ENCODE data around the gene GRIFIN.

Gene GRIFIN

GRCh38 chr7:2476298-2476697, at the start of gene GRIFIN:
Gene GRIFIN, minus strand, starts transcription at chr7:2476398. Its CDS starts 15 bp downstream, at chr7:2476383.
- DNase-seq (ENCODE audit: low spot score): no peak

- DNase-seq (ENCODE audit: low spot score): no peak
Measured at GRCh38 chr7:2524808-2525657, 48.8 kb upstream of the GRIFIN start.

GRCh38 chr7:2523941-2524807, 48.0 kb upstream of the GRIFIN start:
- peak; percentile 51 for DNase-seq (ENCODE audit: low spot score)

GRCh38 chr7:2523461-2523936, 47.3 kb upstream of the GRIFIN start:
- DNase-seq (ENCODE audit: low spot score): no peak

DNA sequence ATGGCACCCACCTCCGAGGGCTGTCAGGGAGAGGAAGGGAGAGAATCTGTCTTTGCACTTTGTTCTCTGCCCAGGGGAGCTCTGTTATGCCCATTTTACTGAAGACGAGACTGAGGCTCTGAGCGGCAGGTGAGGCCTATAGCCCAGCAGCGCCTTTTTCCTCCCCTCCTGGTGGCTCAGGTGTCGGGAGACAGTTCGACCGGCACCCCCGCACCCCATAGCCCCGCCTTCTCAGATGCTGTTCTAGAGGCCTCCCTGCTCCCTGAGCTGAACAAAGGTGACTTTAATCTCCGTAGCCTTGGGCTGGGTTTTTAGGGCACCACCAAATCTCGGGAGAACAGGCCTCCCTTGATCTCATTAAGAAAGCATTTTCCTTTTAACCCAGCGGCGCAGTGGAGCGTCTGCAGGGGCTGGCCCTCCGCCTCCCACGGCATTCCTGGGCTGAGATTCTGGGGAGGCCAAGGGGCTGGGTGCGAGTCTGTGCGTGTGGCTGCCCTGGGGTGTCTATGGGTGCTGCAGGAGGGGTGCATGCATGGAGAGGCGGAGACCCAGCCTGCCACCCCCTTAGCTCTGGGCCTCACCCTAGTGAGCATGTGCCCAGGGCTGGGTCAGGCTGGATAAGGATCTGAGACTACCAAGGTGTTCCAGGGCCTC, 46.7 kb upstream of the GRIFIN start:
- DNase-seq (ENCODE audit: low spot score): no peak

GRCh38 chr7:2521952-2522591, 45.9 kb upstream of the GRIFIN start:
- no peak for DNase-seq (ENCODE audit: low spot score)

DNA sequence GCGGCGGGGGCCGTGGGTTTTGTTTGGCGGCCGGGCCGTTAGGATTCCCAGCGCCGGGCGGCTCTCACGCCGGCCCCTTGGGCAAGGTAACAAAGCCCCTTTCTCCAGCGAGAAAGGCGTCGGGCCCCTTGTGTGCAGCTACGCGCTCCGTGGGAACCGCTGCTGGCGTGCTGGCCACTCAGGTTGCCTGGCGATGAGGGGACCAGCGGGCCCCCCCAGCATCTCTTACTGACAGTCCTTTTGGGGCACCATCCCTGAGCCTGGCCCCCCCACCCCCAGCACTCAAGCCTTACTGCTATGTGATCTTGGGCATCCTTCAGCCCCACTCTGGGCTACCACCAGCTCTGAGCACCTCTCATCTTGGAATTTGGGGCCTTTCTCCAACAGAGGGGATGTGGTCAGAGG, 45.1 kb upstream of the GRIFIN start:
- DNase-seq (ENCODE audit: low spot score): no peak

GRCh38 chr7:2520761-2521290, 44.6 kb upstream of the GRIFIN start:
- DNase-seq (ENCODE audit: low spot score): no peak

DNA sequence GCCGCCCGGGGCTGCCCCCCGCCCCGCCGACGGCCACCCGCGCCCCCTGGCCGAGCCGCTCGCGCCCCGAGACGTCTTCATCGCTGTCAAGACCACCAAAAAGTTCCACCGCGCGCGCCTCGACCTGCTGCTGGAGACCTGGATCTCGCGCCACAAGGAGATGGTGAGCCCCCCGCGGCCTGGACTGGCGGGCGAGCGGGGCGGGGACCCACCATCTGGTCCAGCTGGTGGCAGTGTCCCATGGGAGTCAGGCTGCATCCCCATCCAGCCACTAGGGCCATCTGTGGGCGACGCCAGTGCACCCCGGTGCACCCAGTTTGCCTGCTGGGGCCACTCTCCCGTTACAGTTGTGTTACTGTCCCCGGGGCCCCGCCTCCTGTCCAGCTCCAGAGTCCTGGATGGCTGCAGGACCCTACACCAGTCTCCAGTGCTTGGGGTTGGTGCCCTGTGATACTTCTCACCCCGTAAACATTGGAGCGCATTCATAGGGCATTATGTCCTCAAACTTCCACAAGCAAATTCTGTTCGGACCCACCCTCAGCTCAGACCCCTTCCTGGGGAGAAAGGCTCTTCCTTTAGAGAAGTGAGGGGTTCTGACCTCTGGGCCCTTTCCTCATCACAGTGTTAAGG, 44.0 kb upstream of the GRIFIN start:
- DNase-seq (ENCODE audit: low spot score): no peak

GRCh38 chr7:2519119-2519930, 43.1 kb upstream of the GRIFIN start, which contains the start of gene LFNG:
Gene LFNG, plus strand, starts transcription at chr7:2519774. Its CDS starts 88 bp downstream, at chr7:2519862.
- DNase-seq (ENCODE audit: low spot score): peak; percentile 87

GRCh38 chr7:2518737-2519118, 42.5 kb upstream of the GRIFIN start:
- DNase-seq (ENCODE audit: low spot score): no peak

DNA sequence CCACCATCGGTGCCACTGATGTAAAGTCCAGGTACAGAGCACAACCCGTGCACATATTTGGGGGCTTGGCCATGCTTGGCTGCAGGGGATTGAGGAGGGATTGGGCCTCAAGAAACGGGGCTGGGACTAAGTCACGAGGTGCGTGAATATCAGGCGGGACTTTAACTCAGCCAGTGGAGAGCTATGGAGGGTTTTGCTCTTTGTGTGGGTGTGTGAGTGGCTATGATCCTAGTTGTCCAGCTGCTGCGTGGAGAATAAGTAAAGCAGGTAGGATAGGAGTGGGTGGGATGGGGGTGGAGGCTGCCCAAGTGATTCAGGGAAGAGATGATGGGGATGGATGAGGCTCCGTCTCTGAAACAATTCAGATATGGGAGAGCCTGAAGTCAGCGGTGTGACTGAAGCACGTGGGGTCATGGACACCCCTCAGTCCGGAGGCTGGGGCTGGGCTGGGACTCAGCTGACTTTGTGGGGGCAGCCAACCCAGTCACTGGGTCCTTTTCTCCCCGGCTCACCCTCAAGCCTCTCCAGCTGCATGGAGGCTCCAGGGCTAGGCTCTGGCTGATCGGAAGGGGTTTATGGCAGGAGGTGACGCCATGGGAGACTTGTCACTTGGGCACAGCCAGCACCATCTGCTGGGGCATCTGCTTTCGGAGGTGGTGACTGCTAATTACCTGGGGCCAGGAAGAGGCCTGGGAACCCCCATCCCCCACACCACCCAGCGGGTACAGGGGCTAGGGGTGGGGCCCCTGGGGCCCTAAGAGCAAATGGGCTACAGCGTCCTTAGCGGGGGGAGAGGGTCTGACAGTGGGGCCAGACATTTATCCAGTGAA, 41.7 kb upstream of the GRIFIN start:
- DNase-seq (ENCODE audit: low spot score): peak; percentile 85

GRCh38 chr7:2517026-2517425, 40.8 kb upstream of the GRIFIN start:
- no peak for DNase-seq (ENCODE audit: low spot score)

GRCh38 chr7:2516194-2516555, 40.0 kb upstream of the GRIFIN start:
- no peak for DNase-seq (ENCODE audit: low spot score)

DNA sequence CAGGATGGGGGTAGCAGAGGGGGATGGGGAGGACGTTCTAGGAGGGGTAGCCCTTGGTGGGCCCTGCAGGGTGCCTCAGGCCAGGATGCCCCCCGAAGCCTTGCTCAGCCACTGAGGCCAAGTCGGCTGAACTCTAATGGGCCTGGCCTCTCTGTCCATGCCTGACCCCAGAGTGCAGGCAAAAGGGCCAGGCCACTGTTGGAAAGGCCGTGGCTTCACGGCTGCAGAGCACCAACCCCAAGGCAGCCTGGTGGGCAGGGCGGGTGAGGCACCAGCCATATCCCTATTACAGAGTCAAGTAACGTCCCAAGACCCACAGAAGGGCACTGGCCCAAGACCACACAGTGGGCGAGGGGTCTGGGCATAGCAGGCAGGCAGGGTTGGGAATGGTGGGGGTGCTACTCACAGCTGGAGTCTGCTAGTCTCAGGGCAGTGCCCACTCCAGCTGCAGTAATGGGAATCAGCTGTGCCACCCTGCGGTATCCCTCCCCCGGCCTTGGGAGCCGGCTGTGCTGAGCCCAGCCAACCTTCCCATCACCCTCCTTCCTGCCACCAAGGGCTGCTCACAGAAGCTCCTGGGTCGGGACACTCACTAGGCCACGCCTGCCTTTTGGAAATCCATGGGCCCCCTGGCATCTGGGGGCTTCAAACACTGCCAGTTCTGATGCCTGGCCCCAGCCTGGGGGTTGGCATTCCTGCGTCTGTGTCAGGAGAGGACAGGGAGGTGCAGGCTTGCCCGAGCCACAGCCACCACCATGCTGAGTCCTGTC, 39.4 kb upstream of the GRIFIN start:
- DNase-seq (ENCODE audit: low spot score): no peak

DNA sequence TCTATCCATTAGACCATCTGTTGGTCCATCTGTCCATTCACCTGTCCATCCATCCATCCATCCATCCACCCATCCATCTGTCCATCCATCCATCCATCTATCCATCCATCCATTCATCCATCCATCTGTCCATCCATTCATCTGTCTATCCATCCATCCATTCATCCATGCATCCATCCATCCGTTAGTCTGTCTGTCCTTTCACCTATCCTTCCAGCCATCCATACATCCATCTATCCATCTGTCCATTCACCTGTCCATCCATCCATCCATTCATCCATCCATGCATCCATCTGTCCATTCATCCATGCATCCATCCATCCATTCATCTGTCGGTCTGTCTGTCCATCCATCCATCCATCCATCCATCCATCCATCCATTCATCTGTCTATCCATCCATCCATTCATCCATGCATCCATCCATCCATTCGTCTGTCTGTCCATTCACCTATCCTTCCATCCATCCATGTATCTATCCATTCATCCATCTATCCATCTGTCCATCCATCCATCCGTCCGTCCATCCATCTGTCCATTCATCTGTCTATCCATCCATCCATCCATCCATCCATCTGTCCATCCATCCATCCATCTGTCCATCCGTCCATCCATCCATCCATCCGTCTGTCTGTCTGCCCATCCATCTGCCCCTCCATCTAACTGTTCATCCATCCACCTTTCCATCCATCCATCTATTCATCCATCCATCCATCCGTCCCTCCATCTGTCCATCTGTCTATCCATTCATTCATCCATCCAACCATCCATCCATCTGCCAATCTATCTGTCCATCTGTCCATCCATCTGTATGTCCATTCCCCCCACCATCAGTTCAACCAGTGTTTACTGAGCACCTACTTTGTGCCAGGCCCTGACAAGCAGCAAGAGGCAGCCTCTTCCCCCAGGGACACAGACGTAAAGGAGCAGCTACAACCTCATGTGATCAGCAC, 38.5 kb upstream of the GRIFIN start:
- no peak for DNase-seq (ENCODE audit: low spot score)

GRCh38 chr7:2513702-2514101, 37.5 kb upstream of the GRIFIN start:
- no peak for DNase-seq (ENCODE audit: low spot score)
